Psoas muscle (tissue), 8 donors: ENCODE data around the gene MTRFR. TPM values are rescaled to one million over a fixed set of nuclear protein-coding genes. Genes with fewer than 3 reads are reported as not detected.

Experiments used
- ATAC-seq, 4 donors: fragments of 200-7000 bp; cut with Tn5 transposase; one replicate each; pipeline ENCODE4 v1.9.1; 2020; ENCODE audit warnings: moderate library complexity in 3 of 4, mild to moderate bottlenecking in 2 of 4
- DNase-seq, 2 donors: peaks; one replicate each; pipeline ENCODE4 v3.0.0-alpha.2; 2020
- H3K27ac ChIP-seq: fragments of 200-600 bp; one replicate; pipeline ENCODE4 v1.8.0; 2022
- H3K27me3 ChIP-seq, 3 donors: fragments of 200-600 bp in 1 of 3; one replicate each; pipeline versions ENCODE4 v1.6.1 to v1.8.0; 2013 to 2022; ENCODE audit warnings: low read length in 2 of 3, mild to moderate bottlenecking in 2 of 3, moderate library complexity in 1 of 3; ENCODE audit not compliant: insufficient read depth in 3 of 3
- H3K36me3 ChIP-seq, 2 donors: fragments of 200-600 bp in 1 of 2; one replicate each; pipeline versions ENCODE4 v1.6.1 to v1.8.0; 2013 to 2022; ENCODE audit warnings: low read depth in 1 of 2, mild to moderate bottlenecking in 1 of 2, moderate library complexity in 1 of 2; ENCODE audit not compliant: insufficient read depth in 1 of 2
- H3K4me1 ChIP-seq: fragments of 200-600 bp; one replicate; pipeline ENCODE4 v1.8.0; 2022
- H3K4me3 ChIP-seq: fragments of 200-600 bp; one replicate; pipeline ENCODE4 v1.8.0; 2022; ENCODE audit warnings: mild to moderate bottlenecking
- H3K9me3 ChIP-seq: fragments of 200-600 bp; one replicate; pipeline ENCODE4 v1.8.0; 2022
- CTCF ChIP-seq: fragments of 200-600 bp; IDR thresholded peaks from one replicate; pipeline ENCODE4 v1.8.0; 2022; ENCODE audit warnings: antibody characterized with exemption
- WGBS, 3 donors: extraction: QIAGEN DNeasy Blood & Tissue Kit; methylation state at CpG; one replicate each; pipeline versions ENCODE4 v1.1.6 to v1.1.7; 2013; 5-methylcytosine and 5-hydroxymethylcytosine counted together
- intact Hi-C, 2 donors: fragments of 100-400 bp; cut with DNase I; formaldehyde crosslinking; loops; one replicate each; pipeline versions ENCODE4 v1.11.0 to v1.14.2; 2022
- polyA plus RNA-seq, 3 donors: library from polyadenylated mRNA; stranded (reverse); fragments of 200-250 nt; gene quantifications; one replicate each; pipeline ENCODE4 v1.2.3, GENCODE V29; 2013
- total RNA-seq, 4 donors: library from RNA; stranded (reverse); fragmentation: NEBNext Ultra II Directional in 2 of 4; extraction: Animal tissue kit (Norgen Biotek cat#: 25700) in 2 of 4; gene quantifications; one replicate each; pipeline versions ENCODE4 v1.2.1 to v1.2.4, GENCODE V29; 2021 to 2023
- donor health status: healthy with polysubstance abuse.
- donor health status: DM: no; HTN: no; CAD: no; lungs with moderate emphysema.
- donor health status: Bipolar disorder and iron deficiency.
- donor health status: healthy.
- donor health status: DM: yes; HTN: yes; CAD: no.
- donor health status: DM: no; HTN: no; CAD: no.
- donor health status: DM: no; HTN: no; CAD: no.
- donor health status: DM: yes; HTN: yes; CAD: no.

Gene MTRFR
- total and polyA plus RNA-seq, 7 donors, result 6.4 to 10.9 (median 8.3) TPM

- H3K4me3 ChIP-seq, result no peak overlapping the region
- DNase-seq (no peak), ATAC-seq (no peak)
- no peaks in the 10 kb centered on the region for H3K27me3 ChIP-seq
- no peaks in the 10 kb centered on the region for H3K36me3 ChIP-seq
- no peaks in the 10 kb centered on the region for H3K9me3 ChIP-seq
- WGBS, 3 donors, result 84 to 91% (median 85%) methylated on average over 15 of the region's 15 CpGs
- H3K27ac ChIP-seq, result no peak overlapping the region
- peaks cover 21% of the 10 kb centered on the region for H3K4me1 ChIP-seq
- TF ChIP-seq CTCF, result no peak
- intact Hi-C loops, result no loop called here
Observed at GRCh38 chr12:123273166-123273565, 39.9 kb downstream of the MTRFR start.

GRCh38 chr12:123278101-123278627 lies 44.9 kb downstream of the MTRFR start:
- 65 to 75% (median 72%) methylated on average over 2 of the region's 2 CpGs for WGBS, 3 donors
- no peaks in the 10 kb centered on the region for H3K4me1 ChIP-seq
- no peaks in the 10 kb centered on the region for H3K27me3 ChIP-seq
- intact Hi-C loops, result no loop called here
- H3K4me3 ChIP-seq, result no peak overlapping the region
- TF ChIP-seq CTCF, result no peak
- no peak for ATAC-seq
- no peak for DNase-seq
- no peaks in the 10 kb centered on the region for H3K9me3 ChIP-seq
- H3K36me3 ChIP-seq, result no peaks in the 10 kb centered on the region
- no peak overlapping the region for H3K27ac ChIP-seq

- H3K4me1 ChIP-seq, result no peaks in the 10 kb centered on the region
- H3K27me3 ChIP-seq, result no peaks in the 10 kb centered on the region
- intact Hi-C loops, result no loop called here
- no peaks in the 10 kb centered on the region for H3K36me3 ChIP-seq
- H3K27ac ChIP-seq, result no peak overlapping the region
- WGBS, 3 donors, result 87 to 89% (median 89%) methylated on average over 2 of the region's 2 CpGs
- no peak for ATAC-seq
- H3K4me3 ChIP-seq, result no peak overlapping the region
- TF ChIP-seq CTCF, result no peak
- H3K9me3 ChIP-seq, result no peaks in the 10 kb centered on the region
- DNase-seq, result no peak
Observed at GRCh38 chr12:123280971-123281370, 47.7 kb downstream of the MTRFR start.

GRCh38 chr12:123282111-123282510 lies 48.9 kb downstream of the MTRFR start:
- Histone ChIP-seq H3K9me3 (no peaks in the 10 kb centered on the region), H3K36me3 (no peaks in the 10 kb centered on the region), H3K4me1 (no peaks in the 10 kb centered on the region), H3K27ac (no peak overlapping the region), H3K27me3 (no peaks in the 10 kb centered on the region), H3K4me3 (no peak overlapping the region)
- ATAC-seq (no peak), DNase-seq (no peak)
- WGBS, 3 donors, result 90 to 92% (median 92%) methylated on average over 10 of the region's 10 CpGs
- no peak for TF ChIP-seq CTCF
- intact Hi-C loops, result no loop called here

- no peak for ATAC-seq
- Histone ChIP-seq H3K4me1 (no peaks in the 10 kb centered on the region), H3K27me3 (no peaks in the 10 kb centered on the region), H3K27ac (no peak overlapping the region), H3K9me3 (no peaks in the 10 kb centered on the region), H3K36me3 (peaks cover 0 to under 1% of the 10 kb centered on the region in 2 donors), H3K4me3 (no peak overlapping the region)
- TF ChIP-seq CTCF, result no peak
- intact Hi-C loops, result no loop called here
- no peak for DNase-seq
- 91 to 96% (median 94%) methylated on average over 8 of the region's 8 CpGs for WGBS, 3 donors
Observed at GRCh38 chr12:123283461-123283860, 50.2 kb downstream of the MTRFR start.
